NCI-H2196 treated with DMSO at 0.1 percent for 48 hours (cell line): ENCODE measurements around the gene SULT1C2.
"Not testable (repeated sequence)": the region's sequence is repeated elsewhere in the genome, so short reads cannot be mapped to it uniquely, and the experiment has no call there.

ENCODE experiments used
- DNase-seq: peaks from one replicate; lab custom pipeline; 2025; ENCODE audit not compliant: unreplicated experiment; lab: John Stamatoyannopoulos, UW

SULT1C2 gene

DNA sequence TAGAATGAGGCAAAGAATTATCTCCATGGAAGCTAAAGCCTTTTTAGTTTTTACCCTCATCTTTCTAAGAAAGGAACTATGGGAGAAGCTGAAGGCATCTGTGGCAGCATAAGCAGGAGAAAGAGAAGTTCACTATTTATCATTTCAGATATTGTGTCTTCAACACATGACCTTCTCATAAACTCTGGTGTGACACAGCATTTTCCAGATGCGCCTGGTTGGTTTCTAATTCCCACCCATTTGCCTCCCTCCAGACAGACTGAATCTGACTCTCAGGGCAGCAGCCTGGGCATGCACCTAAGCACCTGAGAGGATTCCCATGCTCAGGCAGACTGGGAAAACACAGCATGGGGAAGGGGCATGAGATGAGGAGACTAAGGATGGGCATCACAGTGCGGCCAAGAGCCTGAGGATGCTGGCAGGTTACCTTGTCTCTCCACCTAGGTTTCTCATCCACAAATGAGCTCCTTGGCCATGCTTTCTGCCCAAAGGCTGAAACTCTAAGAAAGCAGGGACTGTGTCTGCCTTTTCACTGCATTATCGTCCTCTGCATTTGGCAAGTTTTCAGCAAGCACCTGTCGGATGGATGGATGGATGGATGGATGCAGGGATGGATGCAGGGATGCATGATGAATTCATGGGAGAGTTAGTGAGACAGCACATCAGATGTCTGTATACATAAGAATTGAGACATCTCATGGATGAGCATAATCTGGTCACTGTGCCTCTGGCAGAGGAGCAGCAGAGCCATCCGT lies 60.3 kb downstream of the SULT1C2 start:
- no peak for DNase-seq

GRCh38 chr2:108349571-108349928 lies 60.9 kb downstream of the SULT1C2 start:
- no peak for DNase-seq

- DNase-seq: no peak
Measured at GRCh38 chr2:108351889-108352288, 63.2 kb downstream of the SULT1C2 start.

GRCh38 chr2:108354136-108354535 lies 65.4 kb downstream of the SULT1C2 start:
- no peak for DNase-seq

DNA sequence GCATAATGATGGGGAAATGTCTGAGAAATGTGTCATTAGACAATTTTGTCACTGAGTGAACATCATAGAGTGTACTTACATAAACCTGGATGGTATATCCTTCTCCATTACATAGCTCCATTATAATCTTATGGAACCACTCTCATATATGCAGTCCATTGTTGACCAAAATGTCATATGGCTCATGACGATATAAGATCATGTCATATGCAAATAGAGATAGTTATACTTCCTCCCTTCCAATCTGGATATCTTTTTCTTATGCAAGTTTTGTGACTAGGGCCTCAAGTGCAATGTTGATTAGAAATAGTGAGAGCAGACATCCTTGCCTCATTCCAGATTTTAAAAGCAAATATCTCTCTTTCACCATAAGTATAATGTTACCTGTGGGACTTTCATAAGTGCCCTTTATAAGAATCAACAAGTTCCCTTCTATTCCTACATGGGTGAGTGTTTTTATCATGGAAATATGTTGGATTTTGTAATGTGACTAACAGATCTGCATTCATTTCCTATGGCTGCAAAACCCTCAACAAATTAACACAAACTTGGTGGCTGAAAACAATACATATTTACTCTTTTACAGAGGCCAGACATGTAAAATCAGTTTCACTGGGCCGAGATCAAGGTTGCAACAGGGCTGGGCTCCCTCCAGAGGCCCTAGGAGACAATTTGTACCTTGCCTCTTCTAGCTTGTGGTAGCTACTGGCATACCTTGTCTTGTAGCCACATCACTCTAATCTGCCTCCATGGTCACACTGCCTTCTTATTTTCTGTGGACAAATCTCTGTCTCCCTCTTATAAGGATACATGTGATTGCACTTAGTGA lies 67.4 kb downstream of the SULT1C2 start:
- no peak for DNase-seq

GRCh38 chr2:108359336-108359735 lies 70.6 kb downstream of the SULT1C2 start:
- not testable (repeated sequence) for DNase-seq
